GM12875 (cell line): Measurements from ENCODE around the gene MGRN1.

ENCODE experiments used
- H3K4me3 ChIP-seq: one replicate; pipeline ENCODE4 v1.5.1; 2011; ENCODE audit warnings: low read depth, low read length, control low read depth
- TF ChIP-seq, protein P1 (sequence below): IDR thresholded peaks from 2 replicates; pipeline ENCODE4 v1.5.1; 2011; ENCODE audit warnings: low read depth, mild to moderate bottlenecking, control low read depth, inconsistent platforms, low read length, moderate library complexity, borderline replicate concordance; ENCODE audit not compliant: insufficient read depth

Gene MGRN1

GRCh38 chr16:4693956-4694641 is 69.5 kb downstream of the MGRN1 start:
- TF ChIP-seq, protein P1, sequence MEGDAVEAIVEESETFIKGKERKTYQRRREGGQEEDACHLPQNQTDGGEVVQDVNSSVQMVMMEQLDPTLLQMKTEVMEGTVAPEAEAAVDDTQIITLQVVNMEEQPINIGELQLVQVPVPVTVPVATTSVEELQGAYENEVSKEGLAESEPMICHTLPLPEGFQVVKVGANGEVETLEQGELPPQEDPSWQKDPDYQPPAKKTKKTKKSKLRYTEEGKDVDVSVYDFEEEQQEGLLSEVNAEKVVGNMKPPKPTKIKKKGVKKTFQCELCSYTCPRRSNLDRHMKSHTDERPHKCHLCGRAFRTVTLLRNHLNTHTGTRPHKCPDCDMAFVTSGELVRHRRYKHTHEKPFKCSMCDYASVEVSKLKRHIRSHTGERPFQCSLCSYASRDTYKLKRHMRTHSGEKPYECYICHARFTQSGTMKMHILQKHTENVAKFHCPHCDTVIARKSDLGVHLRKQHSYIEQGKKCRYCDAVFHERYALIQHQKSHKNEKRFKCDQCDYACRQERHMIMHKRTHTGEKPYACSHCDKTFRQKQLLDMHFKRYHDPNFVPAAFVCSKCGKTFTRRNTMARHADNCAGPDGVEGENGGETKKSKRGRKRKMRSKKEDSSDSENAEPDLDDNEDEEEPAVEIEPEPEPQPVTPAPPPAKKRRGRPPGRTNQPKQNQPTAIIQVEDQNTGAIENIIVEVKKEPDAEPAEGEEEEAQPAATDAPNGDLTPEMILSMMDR = no peak
- H3K4me3 ChIP-seq = peak overlapping the region; percentile 98

- TF ChIP-seq, protein P1 = no peak
- H3K4me3 ChIP-seq = peak overlapping the region; percentile 98
Measured at GRCh38 chr16:4694642-4695451, 70.2 kb downstream of the MGRN1 start.

GRCh38 chr16:4695473-4696171 is 71.0 kb downstream of the MGRN1 start:
- TF ChIP-seq, protein P1 = no peak
- no peak overlapping the region for H3K4me3 ChIP-seq

- TF ChIP-seq, protein P1 = no peak
- H3K4me3 ChIP-seq = no peak overlapping the region
Measured at GRCh38 chr16:4696172-4696904, 71.7 kb downstream of the MGRN1 start.

DNA sequence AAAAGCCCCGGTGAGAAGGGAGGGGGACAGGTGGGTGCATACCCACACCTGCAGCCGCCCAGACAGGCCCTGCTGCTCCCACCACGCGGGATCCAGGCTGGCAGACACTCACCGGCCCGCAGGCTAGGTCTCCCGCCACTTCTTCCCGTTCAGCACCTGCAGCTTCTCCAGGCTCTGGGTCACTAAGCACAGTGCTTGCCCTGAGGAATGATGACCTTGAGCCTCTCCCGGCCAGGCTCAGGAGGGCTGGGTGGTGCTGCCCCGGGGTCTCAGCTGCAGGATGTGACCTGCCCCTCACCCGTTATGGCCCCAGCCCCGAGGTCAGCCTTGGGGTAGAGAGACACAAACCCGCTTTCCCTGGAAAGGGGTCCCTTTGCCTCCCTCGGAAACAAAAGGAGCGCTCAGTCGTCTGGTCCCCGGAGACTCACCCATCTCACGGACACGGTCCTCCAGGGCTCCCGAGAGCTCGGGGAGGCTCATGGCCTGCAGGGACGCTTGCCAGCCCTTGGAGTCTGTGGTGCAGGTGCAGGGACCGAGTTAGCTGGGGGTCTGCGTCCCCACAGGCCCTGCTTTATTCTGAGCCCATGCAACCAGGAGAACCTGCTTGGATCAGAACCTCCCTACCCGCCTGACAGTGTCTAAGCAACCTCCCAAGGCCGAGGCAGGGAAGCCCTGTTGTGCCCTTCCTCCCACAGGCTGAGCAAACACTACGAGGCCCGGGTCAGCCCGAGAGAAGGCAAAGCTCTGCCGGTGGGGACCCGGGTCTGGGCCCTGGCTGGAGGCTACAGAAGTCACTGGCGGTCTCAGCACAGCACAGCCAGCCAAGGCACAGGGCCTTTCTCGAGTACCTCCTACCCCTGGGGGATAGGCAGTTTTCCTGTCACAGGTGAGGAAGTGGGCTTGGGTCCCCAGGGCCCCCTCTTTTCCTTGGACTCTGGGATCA is 72.5 kb downstream of the MGRN1 start:
- H3K4me3 ChIP-seq = no peak overlapping the region
- TF ChIP-seq, protein P1 = no peak

- H3K4me3 ChIP-seq = no peak overlapping the region
- TF ChIP-seq, protein P1 = no peak
Measured at GRCh38 chr16:4697848-4698291, 73.2 kb downstream of the MGRN1 start.
